Measurements from ENCODE around the gene UCKL1.
"Not testable (repeated sequence)": the region's sequence is repeated elsewhere in the genome, so short reads cannot be mapped to it uniquely, and the experiment has no call there.

Gene UCKL1

GRCh38 chr20:63937596-63937995 lies 18.6 kb downstream of the UCKL1 start:
- H3K4me3 Mint-ChIP-seq, result no peak overlapping the region

GRCh38 chr20:63935447-63935846 lies 20.8 kb downstream of the UCKL1 start:
- no peaks in the 10 kb centered on the region for H3K9me3 Mint-ChIP-seq
- no peaks in the 10 kb centered on the region for H3K27me3 Mint-ChIP-seq
- H3K27ac Mint-ChIP-seq, result no peak overlapping the region
- no peak overlapping the region for H3K4me3 Mint-ChIP-seq
- peaks cover 47% of the 10 kb centered on the region for H3K36me3 Mint-ChIP-seq
- CTCF ChIA-PET, result interaction anchor here (1.6 kb wide), 1 partner anchor 38 kb away, joined by 4 read pairs; no protein-coding TSS in a partner anchor
- H3K4me1 Mint-ChIP-seq, result peaks cover 2% of the 10 kb centered on the region
- DNase-seq, result no peak

More at GRCh38 chr20:63937596-63937995, 18.6 kb downstream of the UCKL1 start:
- Mint-ChIP-seq H3K9me3 (peaks cover 1% of the 10 kb centered on the region), H3K27me3 (no peaks in the 10 kb centered on the region), H3K27ac (peak overlapping the region; percentile 33), H3K4me1 (peaks cover 18% of the 10 kb centered on the region), H3K36me3 (peaks cover 47% of the 10 kb centered on the region)
- no peak for DNase-seq
- CTCF ChIA-PET, result no interaction called here

- no peak overlapping the region for H3K4me3 Mint-ChIP-seq
- CTCF ChIA-PET, result no interaction called here
Observed at GRCh38 chr20:63934271-63935068, 21.7 kb downstream of the UCKL1 start.

GRCh38 chr20:63933646-63934045 lies 22.6 kb downstream of the UCKL1 start:
- CTCF ChIA-PET, result no interaction called here

More at GRCh38 chr20:63934271-63935068, 21.7 kb downstream of the UCKL1 start:
- Mint-ChIP-seq H3K27ac (peak overlapping the region; percentile 37), H3K36me3 (peaks cover 47% of the 10 kb centered on the region), H3K9me3 (no peaks in the 10 kb centered on the region), H3K4me1 (peaks cover 2% of the 10 kb centered on the region), H3K27me3 (no peaks in the 10 kb centered on the region)
- DNase-seq, result no peak

GRCh38 chr20:63932606-63933160 lies 23.5 kb downstream of the UCKL1 start:
- H3K36me3 Mint-ChIP-seq, result peaks cover 57% of the 10 kb centered on the region
- H3K4me1 Mint-ChIP-seq, result peaks cover 2% of the 10 kb centered on the region
- no peaks in the 10 kb centered on the region for H3K9me3 Mint-ChIP-seq
- H3K4me3 Mint-ChIP-seq, result no peak overlapping the region
- no peak overlapping the region for H3K27ac Mint-ChIP-seq
- CTCF ChIA-PET, result interaction anchor here (0.7 kb wide), 1 partner anchor 22 kb away, joined by 3 read pairs; no protein-coding TSS in a partner anchor
- H3K27me3 Mint-ChIP-seq, result no peaks in the 10 kb centered on the region
- DNase-seq, result no peak

More at GRCh38 chr20:63933646-63934045, 22.6 kb downstream of the UCKL1 start:
- DNase-seq, result no peak
- H3K9me3 Mint-ChIP-seq, result no peaks in the 10 kb centered on the region
- H3K4me1 Mint-ChIP-seq, result peaks cover 2% of the 10 kb centered on the region
- H3K4me3 Mint-ChIP-seq, result no peak overlapping the region
- H3K27ac Mint-ChIP-seq, result no peak overlapping the region
- peaks cover 54% of the 10 kb centered on the region for H3K36me3 Mint-ChIP-seq
- no peaks in the 10 kb centered on the region for H3K27me3 Mint-ChIP-seq

- no peak for DNase-seq
- H3K27ac Mint-ChIP-seq, result no peak overlapping the region
- H3K9me3 Mint-ChIP-seq, result no peaks in the 10 kb centered on the region
- no peaks in the 10 kb centered on the region for H3K27me3 Mint-ChIP-seq
- CTCF ChIA-PET, result no interaction called here
- no peak overlapping the region for H3K4me3 Mint-ChIP-seq
- H3K4me1 Mint-ChIP-seq, result no peaks in the 10 kb centered on the region
- H3K36me3 Mint-ChIP-seq, result peaks cover 58% of the 10 kb centered on the region
Observed at GRCh38 chr20:63931735-63932134, 24.5 kb downstream of the UCKL1 start.

- Mint-ChIP-seq H3K9me3 (no peaks in the 10 kb centered on the region), H3K27me3 (no peaks in the 10 kb centered on the region), H3K36me3 (peaks cover 61% of the 10 kb centered on the region), H3K27ac (peak overlapping the region; percentile 52), H3K4me3 (no peak overlapping the region), H3K4me1 (no peaks in the 10 kb centered on the region)
- DNase-seq, result no peak
- CTCF ChIA-PET, result no interaction called here
Observed at GRCh38 chr20:63930971-63931553, 25.2 kb downstream of the UCKL1 start.

GRCh38 chr20:63929473-63929883 lies 26.7 kb downstream of the UCKL1 start:
- DNase-seq, CTCF ChIA-PET, H3K27ac Mint-ChIP-seq, H3K27me3 Mint-ChIP-seq, H3K4me1 Mint-ChIP-seq, H3K4me3 Mint-ChIP-seq, H3K9me3 Mint-ChIP-seq: not testable (repeated sequence)
- H3K36me3 Mint-ChIP-seq, result peaks cover 57% of the 10 kb centered on the region

GRCh38 chr20:63929071-63929470 lies 27.1 kb downstream of the UCKL1 start:
- CTCF ChIA-PET, result no interaction called here
- DNase-seq, result no peak
- Mint-ChIP-seq H3K27ac (no peak overlapping the region), H3K27me3 (no peaks in the 10 kb centered on the region), H3K36me3 (peaks cover 54% of the 10 kb centered on the region), H3K4me3 (no peak overlapping the region), H3K4me1 (peaks cover 2% of the 10 kb centered on the region), H3K9me3 (no peaks in the 10 kb centered on the region)

GRCh38 chr20:63926298-63926697 lies 29.9 kb downstream of the UCKL1 start:
- H3K4me3 Mint-ChIP-seq, result no peak overlapping the region
- no peak overlapping the region for H3K27ac Mint-ChIP-seq
- no peak for DNase-seq
- CTCF ChIA-PET, result no interaction called here
- H3K27me3 Mint-ChIP-seq, result no peaks in the 10 kb centered on the region
- peaks cover 49% of the 10 kb centered on the region for H3K36me3 Mint-ChIP-seq
- H3K9me3 Mint-ChIP-seq, result no peaks in the 10 kb centered on the region
- peaks cover 7% of the 10 kb centered on the region for H3K4me1 Mint-ChIP-seq

GRCh38 chr20:63924241-63924640 lies 32.0 kb downstream of the UCKL1 start:
- Mint-ChIP-seq H3K4me1 (peaks cover 7% of the 10 kb centered on the region), H3K27me3 (no peaks in the 10 kb centered on the region)

GRCh38 chr20:63923651-63924050 lies 32.6 kb downstream of the UCKL1 start:
- Mint-ChIP-seq H3K36me3 (peaks cover 33% of the 10 kb centered on the region), H3K4me3 (no peak overlapping the region), H3K4me1 (peaks cover 7% of the 10 kb centered on the region), H3K27me3 (no peaks in the 10 kb centered on the region), H3K27ac (no peak overlapping the region), H3K9me3 (no peaks in the 10 kb centered on the region)
- CTCF ChIA-PET, result no interaction called here
- no peak for DNase-seq

More at GRCh38 chr20:63924241-63924640, 32.0 kb downstream of the UCKL1 start:
- H3K27ac Mint-ChIP-seq, result peak overlapping the region; percentile 24
- H3K36me3 Mint-ChIP-seq, result peaks cover 36% of the 10 kb centered on the region
- CTCF ChIA-PET, result no interaction called here
- H3K4me3 Mint-ChIP-seq, result no peak overlapping the region
- no peak for DNase-seq
- no peaks in the 10 kb centered on the region for H3K9me3 Mint-ChIP-seq

- no peaks in the 10 kb centered on the region for H3K27me3 Mint-ChIP-seq
- peaks cover 10% of the 10 kb centered on the region for H3K4me1 Mint-ChIP-seq
- DNase-seq, result no peak
- H3K36me3 Mint-ChIP-seq, result peaks cover 33% of the 10 kb centered on the region
- no peak overlapping the region for H3K4me3 Mint-ChIP-seq
- CTCF ChIA-PET, result no interaction called here
- H3K27ac Mint-ChIP-seq, result no peak overlapping the region
- peaks cover 4% of the 10 kb centered on the region for H3K9me3 Mint-ChIP-seq
Observed at GRCh38 chr20:63920226-63920625, 36.0 kb downstream of the UCKL1 start.

GRCh38 chr20:63919130-63919529 lies 37.1 kb downstream of the UCKL1 start:
- no peak for DNase-seq
- Mint-ChIP-seq H3K36me3 (peaks cover 36% of the 10 kb centered on the region), H3K4me1 (peaks cover 11% of the 10 kb centered on the region), H3K27ac (no peak overlapping the region), H3K9me3 (peaks cover 4% of the 10 kb centered on the region), H3K27me3 (no peaks in the 10 kb centered on the region), H3K4me3 (no peak overlapping the region)
- CTCF ChIA-PET, result no interaction called here

GRCh38 chr20:63917811-63918210 lies 38.4 kb downstream of the UCKL1 start:
- Mint-ChIP-seq H3K4me1 (peaks cover 12% of the 10 kb centered on the region), H3K27me3 (no peaks in the 10 kb centered on the region), H3K27ac (no peak overlapping the region), H3K36me3 (peaks cover 34% of the 10 kb centered on the region), H3K4me3 (no peak overlapping the region), H3K9me3 (peaks cover 4% of the 10 kb centered on the region)
- CTCF ChIA-PET, result no interaction called here
- DNase-seq, result no peak

Data from activated naive CD4-positive, alpha-beta T cell treated with anti-CD3 and anti-CD28 coated beads, Interleukin-2, amount 10 ng/mL, durations not matched to agents 7 days and 5 days (primary cell).